GM18526 (cell line): ENCODE measurements around the gene NT5E.
A peak's percentile ranks its signal among the peaks of the same experiment; 100 is the strongest.

Source experiments
- POLR2A ChIP-seq: IDR thresholded peaks from 3 replicates; pipeline ENCODE4 v1.6.1; 2011; ENCODE audit not compliant: insufficient read length; ENCODE audit errors: extremely low read depth

NT5E gene

DNA sequence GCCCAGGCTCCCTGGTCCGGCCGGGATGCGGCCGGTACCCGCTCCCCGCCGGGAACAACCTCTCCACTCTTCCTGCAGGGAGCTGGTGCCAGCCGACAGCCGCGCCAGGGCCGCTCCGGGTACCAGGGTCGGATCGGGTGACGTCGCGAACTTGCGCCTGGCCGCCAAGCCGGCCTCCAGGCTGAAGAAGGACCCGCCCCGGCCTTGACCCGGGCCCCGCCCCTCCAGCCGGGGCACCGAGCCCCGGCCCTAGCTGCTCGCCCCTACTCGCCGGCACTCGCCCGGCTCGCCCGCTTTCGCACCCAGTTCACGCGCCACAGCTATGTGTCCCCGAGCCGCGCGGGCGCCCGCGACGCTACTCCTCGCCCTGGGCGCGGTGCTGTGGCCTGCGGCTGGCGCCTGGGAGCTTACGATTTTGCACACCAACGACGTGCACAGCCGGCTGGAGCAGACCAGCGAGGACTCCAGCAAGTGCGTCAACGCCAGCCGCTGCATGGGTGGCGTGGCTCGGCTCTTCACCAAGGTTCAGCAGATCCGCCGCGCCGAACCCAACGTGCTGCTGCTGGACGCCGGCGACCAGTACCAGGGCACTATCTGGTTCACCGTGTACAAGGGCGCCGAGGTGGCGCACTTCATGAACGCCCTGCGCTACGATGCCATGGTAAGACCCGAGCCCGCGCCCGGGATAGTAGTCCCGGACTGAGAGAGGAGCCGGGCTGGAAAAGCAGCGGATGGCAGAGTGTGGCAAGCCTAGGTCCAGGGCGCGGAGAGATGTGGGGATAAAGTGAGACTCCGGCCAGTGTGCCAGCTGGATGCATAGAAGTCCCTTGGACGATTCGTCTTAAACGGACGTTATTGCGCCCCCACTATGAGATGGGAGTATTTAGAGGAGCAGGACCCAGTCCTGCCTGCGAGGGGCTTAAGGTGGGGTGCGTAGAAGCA, at the start of gene NT5E:
Gene NT5E, plus strand, starts transcription at position 266 of the 942 bp plus-strand sequence. Its CDS starts 57 bp downstream, at position 323.
- peak; percentile 45 for TF ChIP-seq POLR2A

DNA sequence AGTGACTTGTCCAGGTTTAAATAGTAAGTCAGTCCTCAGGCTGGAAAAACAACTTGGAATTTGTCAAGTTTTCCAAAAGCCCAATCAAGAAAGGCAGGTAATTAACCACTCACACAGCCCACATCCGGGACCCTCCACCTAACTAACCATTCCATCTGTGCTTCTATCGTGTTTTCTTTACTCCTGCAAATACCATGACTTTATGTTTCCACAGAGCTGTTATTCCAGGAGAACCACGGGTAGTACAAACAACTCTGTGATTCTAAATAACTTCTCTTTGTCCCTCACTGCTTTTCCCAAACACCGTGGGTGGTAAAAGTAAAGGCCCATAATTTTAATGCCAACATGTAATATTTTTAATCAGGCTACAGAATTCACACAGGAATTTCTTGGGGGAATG, 49.6 kb upstream of the NT5E start:
- no peak for TF ChIP-seq POLR2A

DNA sequence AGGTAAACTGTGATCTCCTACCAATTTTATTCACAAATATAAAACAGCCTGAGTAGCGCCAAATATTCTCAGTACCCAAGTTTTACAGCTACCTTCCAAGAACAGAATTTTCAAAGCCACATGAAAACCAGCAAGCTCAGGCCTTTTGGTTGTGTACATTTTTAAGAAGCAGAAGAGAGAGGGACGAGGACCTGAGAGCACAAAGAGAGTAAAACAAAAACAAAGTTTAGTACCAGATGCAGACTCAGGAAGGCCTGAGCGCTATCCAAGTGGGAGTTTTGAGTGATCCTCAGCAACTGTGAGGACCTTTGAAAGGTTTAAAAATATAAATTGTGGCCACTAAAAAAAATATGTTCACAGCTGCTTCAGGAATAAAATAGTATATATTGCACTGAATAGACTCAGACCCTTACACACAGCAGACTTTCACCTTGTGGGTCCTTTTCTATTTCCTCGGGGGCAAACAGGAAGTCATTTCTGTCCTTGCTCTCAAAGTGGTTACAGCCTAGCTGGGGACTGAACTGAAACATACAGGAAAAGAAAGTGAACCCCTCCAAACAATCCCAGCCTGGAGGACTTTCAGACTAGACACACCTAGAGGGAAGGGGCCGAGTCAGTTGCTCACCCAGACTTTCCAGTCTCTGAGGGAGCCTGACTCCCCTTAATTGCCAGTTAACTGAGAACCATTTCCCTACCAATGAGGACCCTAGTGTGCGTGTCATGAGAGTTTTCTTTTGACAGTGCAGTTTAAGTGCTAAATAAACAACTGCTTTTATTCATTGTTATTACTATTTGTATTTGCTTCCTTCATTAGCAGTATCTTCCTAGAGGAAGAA, 48.5 kb upstream of the NT5E start:
- no peak for TF ChIP-seq POLR2A

DNA sequence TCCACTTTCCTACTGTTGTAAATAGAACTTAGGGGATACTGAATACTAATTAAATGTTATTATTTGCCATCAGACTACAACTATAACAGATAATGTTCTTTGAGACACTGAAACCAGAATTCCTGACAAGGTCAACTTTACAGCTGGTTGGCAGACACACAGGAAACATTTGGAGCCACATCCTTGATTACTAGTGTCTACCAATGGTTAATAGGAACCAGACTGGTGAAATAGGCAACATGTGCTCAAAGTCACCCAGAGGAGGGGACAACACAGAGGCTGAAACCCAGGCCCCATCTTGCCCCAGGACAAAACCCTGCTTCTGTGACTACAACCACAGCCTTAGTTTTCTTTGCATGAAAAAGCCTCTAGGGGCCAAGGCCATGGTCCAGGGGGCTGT, 47.8 kb upstream of the NT5E start:
- no peak for TF ChIP-seq POLR2A

DNA sequence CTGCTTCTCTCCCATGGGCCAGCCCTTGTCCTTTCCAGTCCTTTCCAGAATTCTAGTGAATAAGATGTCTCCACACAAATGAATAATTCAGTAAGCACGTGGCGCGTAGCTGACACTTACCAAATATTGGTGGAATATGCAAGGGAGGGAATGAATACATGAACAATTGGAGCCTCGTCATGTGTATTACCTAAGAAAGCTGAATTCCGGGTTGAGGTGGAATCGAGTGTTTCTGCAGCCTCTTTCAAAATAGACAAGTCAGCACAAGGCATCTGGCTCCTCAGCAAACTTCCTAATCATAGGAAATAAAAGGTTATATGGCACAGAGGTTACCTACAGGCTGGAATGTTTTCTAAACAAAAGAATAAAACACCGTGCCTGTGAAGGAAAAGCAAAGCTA, 47.0 kb upstream of the NT5E start:
- no peak for TF ChIP-seq POLR2A

DNA sequence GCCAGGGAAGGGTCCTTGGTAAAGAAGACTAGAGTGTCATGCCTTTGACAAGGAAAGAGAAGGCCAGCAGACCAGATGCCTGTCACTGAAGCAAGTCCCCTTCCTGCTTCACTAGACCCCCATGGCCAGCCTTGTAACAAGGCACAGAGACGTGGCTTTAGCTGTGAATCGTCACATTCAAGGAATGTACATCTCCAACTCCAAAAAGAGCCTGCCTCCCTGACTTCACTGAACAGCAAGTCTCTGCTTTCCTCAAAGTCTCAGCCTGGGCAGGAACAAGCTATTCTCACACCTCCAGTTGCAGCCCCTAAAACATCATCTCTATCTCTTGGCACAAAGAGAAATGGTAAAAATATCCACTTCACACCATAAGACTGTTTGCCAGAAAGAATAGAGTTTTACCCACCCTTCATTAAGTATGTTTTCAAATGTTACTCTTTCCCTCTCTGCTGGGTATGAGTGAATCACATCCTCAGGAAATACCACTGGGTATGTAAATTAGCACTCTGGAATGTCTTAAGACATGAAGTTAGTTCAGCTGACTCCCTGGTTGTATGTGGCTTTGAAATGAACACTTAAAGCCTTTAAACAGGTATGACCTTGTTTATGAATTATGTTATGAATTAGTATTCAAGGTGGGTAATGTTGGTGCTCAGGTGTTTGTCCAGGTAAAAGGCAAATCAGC, 46.4 kb upstream of the NT5E start:
- TF ChIP-seq POLR2A = no peak

DNA sequence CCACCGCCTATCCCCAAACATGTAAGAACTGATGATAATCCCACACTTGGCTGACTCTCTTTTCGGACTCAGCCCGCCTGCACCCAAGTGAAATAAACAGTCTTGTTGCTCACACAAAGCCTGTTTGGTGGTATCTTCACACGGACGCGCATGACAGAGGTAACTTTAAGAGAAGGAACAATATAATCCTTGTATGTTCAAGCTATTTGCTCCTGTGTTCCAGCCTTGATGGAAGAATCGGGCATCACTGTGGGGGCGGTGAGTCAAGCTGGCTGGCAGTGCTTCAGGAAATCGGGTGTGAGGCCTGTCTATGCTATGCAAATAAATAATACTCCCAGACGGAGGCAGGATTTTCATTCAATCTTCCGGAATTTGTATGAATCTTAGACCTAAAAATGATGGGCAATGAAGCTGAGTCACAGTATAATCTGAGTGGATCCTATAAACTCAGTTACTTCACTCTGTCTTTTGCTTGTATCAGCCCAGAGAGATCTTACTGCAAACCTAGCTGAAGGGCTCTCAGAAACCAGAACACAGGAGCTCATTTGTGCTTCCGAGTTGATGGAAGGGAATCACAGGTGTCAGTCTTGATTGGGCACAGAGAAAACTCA, 45.2 kb upstream of the NT5E start:
- TF ChIP-seq POLR2A = no peak

DNA sequence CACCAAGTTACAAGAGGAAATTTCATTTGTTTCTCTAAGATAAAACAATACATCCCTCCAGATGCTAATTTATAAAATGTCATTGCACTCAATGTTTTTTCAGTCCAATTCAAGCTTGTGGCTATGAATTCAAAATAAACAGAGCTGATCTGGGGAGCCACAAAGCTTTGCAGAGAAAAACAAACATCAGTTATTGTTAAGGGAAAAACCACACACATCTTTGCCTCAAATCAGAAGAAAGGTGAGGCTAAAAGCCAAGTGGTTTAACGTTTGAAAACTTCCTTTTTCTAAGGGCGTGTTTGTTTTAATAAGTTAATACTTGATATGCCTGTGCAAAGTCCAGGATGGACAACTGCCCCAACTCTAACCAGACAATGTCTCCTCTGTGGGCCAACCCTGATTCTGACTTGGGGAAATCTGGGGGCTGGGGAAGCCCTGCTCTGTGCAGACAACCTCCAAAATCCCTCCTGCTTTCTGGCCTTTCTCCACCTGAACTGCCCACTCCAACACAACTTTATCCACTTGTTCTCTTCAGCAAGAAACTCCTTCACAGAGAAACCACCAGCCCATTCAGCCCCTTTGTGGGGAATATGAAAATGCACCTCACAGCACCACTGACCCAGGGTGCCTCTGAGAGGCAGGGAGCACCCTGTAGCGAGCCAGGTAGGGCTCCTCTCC, 44.6 kb upstream of the NT5E start:
- TF ChIP-seq POLR2A = no peak

DNA sequence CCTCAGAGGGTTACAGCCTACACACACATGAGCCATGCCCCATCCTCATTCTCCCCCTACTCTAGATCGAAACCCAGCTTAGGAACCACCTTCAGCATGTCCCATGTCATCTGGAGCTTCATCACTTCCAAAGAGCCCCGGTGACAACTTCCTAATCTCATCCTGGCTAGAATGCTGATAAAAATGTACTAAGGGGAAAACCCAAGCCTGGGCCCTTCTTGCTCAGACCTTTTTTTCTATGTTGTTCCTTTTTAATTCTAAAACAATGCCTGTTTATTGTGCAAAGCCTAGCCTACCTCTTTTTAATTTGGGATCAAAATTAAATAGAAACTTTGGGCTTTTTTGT, 44.1 kb upstream of the NT5E start:
- TF ChIP-seq POLR2A = no peak

DNA sequence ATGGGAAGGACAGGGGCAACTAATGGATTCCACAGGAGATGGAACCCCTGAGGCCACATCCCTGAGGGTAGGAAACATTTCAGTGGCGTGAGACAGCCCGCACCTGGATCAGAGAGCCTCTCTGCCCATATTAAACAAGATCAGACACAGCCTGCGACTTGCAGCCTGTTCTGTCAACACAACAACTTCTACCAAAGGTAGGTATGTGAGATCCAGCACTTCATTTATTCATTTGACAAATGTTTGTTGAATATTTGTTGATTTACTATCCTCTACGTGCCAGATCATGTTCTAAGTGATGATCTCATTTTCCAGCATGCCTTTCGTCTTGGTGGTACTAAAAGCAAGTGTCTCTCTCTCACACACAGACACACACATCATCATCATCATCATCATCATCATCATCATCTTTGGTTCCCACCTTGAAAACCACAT, 43.2 kb upstream of the NT5E start:
- no peak for TF ChIP-seq POLR2A

DNA sequence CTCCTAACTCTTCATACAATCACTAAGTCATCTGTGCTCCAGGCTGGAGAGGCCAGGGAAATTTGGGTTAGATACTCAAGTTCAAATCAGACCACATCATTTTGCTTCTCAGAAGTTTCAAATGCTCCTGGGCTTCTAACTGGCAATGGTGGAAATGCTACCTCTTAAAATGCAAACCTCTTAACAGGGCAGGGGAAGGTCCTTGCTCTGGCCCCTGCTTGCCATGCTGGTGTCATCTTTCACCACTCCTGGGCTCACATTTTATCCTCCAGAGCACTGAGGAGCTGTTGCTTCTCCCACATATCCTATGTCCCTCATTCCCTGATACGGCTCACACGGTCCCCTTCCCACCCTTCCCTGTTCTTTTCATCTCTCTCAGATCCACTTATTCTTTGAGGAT, 41.8 kb upstream of the NT5E start:
- TF ChIP-seq POLR2A = no peak

DNA sequence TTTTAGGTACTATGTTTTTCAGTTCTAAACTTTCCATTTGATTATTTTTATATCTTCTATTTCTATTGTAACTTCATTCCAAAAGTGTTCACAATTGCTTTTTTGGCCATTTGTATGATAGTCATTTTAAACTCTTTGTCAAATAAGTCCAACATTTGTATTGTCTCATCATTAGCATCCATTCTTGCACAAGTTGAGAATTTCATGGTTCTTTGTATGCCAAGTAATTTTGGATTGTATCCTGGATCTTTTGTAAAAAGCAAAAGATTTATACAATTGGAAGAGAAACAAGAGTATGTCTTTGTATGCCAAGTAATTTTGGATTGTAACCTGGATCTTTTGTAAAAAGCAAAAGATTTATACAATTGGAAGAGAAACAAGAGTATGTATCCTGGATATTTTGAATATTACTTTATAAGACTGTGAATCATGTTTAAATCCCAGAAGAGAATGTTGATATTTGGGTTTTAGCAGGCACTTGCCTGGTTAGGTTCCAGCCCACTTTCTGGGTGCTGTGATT, 36.9 kb upstream of the NT5E start:
- TF ChIP-seq POLR2A = no peak

DNA sequence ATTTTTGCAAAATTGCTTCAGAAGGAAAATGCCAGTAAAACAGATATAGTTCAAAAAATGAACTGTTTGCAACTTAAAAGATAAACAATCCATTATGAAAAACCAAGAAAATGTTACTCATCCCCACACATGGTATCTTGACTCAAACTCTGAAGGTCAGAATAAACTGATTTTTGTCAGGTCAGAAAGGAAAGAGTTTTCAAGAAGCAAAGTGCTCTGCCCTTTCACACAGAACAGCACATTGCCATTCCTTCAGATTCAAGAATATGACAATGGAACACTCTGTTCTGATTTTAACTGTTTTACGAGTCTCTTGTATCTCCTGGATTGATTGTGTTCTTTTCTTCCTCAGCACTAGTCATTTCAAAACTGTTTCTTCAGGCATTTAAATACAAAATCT, 33.8 kb upstream of the NT5E start:
- no peak for TF ChIP-seq POLR2A

DNA sequence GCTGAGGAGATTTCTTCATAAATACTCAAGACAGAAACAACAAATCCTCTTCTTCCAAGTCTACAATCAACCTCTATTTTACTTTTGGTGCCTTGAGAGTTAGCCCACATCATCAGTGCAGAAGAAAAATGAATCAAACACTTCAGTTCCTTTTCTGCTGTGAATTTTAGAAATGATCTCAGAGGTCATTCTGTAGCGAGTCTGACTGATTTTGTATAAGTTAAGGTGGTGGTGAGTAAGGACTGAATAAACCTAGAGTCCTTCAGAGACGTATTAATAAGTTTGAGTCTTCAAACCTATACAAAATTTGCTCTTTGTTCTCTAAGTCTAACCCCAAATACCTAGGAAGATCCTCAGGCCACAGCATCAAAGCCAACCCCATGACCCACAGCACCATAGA, 33.1 kb upstream of the NT5E start:
- TF ChIP-seq POLR2A = no peak
